ENCODE data around the gene ICAM4. TPM values are rescaled to one million over a fixed set of nuclear protein-coding genes. Genes with fewer than 3 reads are reported as not detected.
A peak's percentile ranks its signal among the peaks of the same experiment; 100 is the strongest.

Gene ICAM4
- polyA plus RNA-seq, 1 of the 3 experiments (the other 2 are of a cell fraction): 0.05 TPM

GRCh38 chr19:10316229-10317044, 29.7 kb downstream of the ICAM4 start:
- peak overlapping the region; percentile 37 to 85 for H3K27ac ChIP-seq (ENCODE audit: low read depth in 2 of 2, low read length in 1 of 2)
- peaks cover 6% of the 10 kb centered on the region for H3F3A ChIP-seq (replicated peaks; ENCODE audit: insufficient read depth)
- no peak for TF ChIP-seq RFX5 (IDR thresholded peaks at IDR 0.05; ENCODE audit: low read length)
- TF ChIP-seq GABPA (IDR thresholded peaks at IDR 0.05; ENCODE audit: low read depth): no peak
- no peak for TF ChIP-seq USF2 (IDR thresholded peaks at IDR 0.05; ENCODE audit: borderline replicate concordance, low read depth, low read length)
- no peak for TF ChIP-seq YY1 (IDR thresholded peaks at IDR 0.05; ENCODE audit: low read depth)
- TF ChIP-seq POLR2AphosphoS5 (IDR thresholded peaks at IDR 0.05; ENCODE audit: low read depth, low read length): no peak
- TF ChIP-seq MAX (IDR thresholded peaks at IDR 0.05; ENCODE audit: low read depth): no peak
- peaks cover 4 to 28% of the 10 kb centered on the region in 2 experiments for H3K36me3 ChIP-seq (replicated peaks in 1 of 2; ENCODE audit: control insufficient read depth in 1 of 2, insufficient read depth in 2 of 2, low read length in 1 of 2)
- H3K9ac ChIP-seq: peak overlapping the region; percentile 68; the same call in 1 of the 2 replicates
- ChIA-PET CTCF (interaction anchor here (0.9 to 3.2 kb wide), 7 partner anchors 14 to 74 kb away, joined by 3 to 16 read pairs (median 3); partner anchors contain the start of gene ICAM1), POLR2A (interaction anchor here (0.8 to 1.4 kb wide), 4 partner anchors 9 to 64 kb away, joined by 3 to 8 read pairs (median 4); partner anchors contain the start of genes ICAM1, RAVER1 and TYK2)
- H3K9me3 ChIP-seq: no peaks in the 10 kb centered on the region
- 47% methylated on average over 13 of the region's 19 CpGs for WGBS (ENCODE audit: low lambda C conversion rate)
- peak overlapping the region; percentile 87; the same call in 1 of the 2 replicates for H3K4me2 ChIP-seq
- H3K9me2 ChIP-seq: no peaks in the 10 kb centered on the region
- H3K4me1 ChIP-seq (ENCODE audit: control insufficient read depth in 1 of 2, insufficient read depth in 2 of 2, low read depth in 1 of 2, low read length in 1 of 2): peaks cover 0 to 17% of the 10 kb centered on the region in 2 experiments; a peak in 1 of 4 replicates
- no peaks in the 10 kb centered on the region for H4K20me1 ChIP-seq (ENCODE audit: insufficient read depth)
- peak; percentile 88 for DNase-seq
- H3K4me3 ChIP-seq (ENCODE audit: low read depth in 2 of 2, low read length in 1 of 2): peak overlapping the region; percentile 73 to 79; a peak in 3 of 4 replicates
- peaks cover 12% of the 10 kb centered on the region; the same call in 1 of the 2 replicates for H3K79me2 ChIP-seq (ENCODE audit: insufficient read depth)
- H2AFZ ChIP-seq (ENCODE audit: low read depth): peak overlapping the region; percentile 86; the same call in 1 of the 2 replicates
- H3K27me3 ChIP-seq (ENCODE audit: insufficient read depth): no peaks in the 10 kb centered on the region

- Histone ChIP-seq H3K9ac (no peak overlapping the region), H3F3A (replicated peaks; ENCODE audit: insufficient read depth) (peaks cover 6% of the 10 kb centered on the region), H3K27ac (ENCODE audit: low read depth in 2 of 2, low read length in 1 of 2) (peak overlapping the region in 1 of 2 experiments; percentile 85; a peak in 2 of 4 replicates), H3K4me2 (no peak overlapping the region), H4K20me1 (ENCODE audit: insufficient read depth) (no peaks in the 10 kb centered on the region), H3K9me3 (no peaks in the 10 kb centered on the region), H3K4me3 (ENCODE audit: low read depth in 2 of 2, low read length in 1 of 2) (no peak overlapping the region), H3K36me3 (replicated peaks in 1 of 2; ENCODE audit: control insufficient read depth in 1 of 2, insufficient read depth in 2 of 2, low read length in 1 of 2) (peaks cover 4 to 33% of the 10 kb centered on the region in 2 experiments), H3K79me2 (ENCODE audit: insufficient read depth) (peaks cover 12% of the 10 kb centered on the region; the same call in 1 of the 2 replicates), H2AFZ (ENCODE audit: low read depth) (no peak overlapping the region), H3K27me3 (ENCODE audit: insufficient read depth) (no peaks in the 10 kb centered on the region), H3K9me2 (no peaks in the 10 kb centered on the region), H3K4me1 (ENCODE audit: control insufficient read depth in 1 of 2, insufficient read depth in 2 of 2, low read depth in 1 of 2, low read length in 1 of 2) (peaks cover 0 to 17% of the 10 kb centered on the region in 2 experiments; a peak in 1 of 4 replicates)
- CTCF ChIA-PET: interaction anchor here (1.2 to 3.2 kb wide), 7 partner anchors 16 to 73 kb away, joined by 3 to 16 read pairs (median 3); partner anchors contain the start of genes ICAM1 and ICAM5
- 89% methylated on average over 19 of the region's 29 CpGs for WGBS (ENCODE audit: low lambda C conversion rate)
- POLR2A ChIA-PET: interaction anchor here (0.8 to 1.4 kb wide), 4 partner anchors 8 to 63 kb away, joined by 3 to 8 read pairs (median 4); partner anchors contain the start of genes ICAM1, RAVER1 and TYK2
- DNase-seq: no peak
- TF ChIP-seq RFX5 (IDR thresholded peaks at IDR 0.05; ENCODE audit: low read length) (no peak), TAF1 (IDR thresholded peaks at IDR 0.05; ENCODE audit: borderline replicate concordance, low read depth, low read length) (no peak), REST (IDR thresholded peaks at IDR 0.05; ENCODE audit: low read depth, low read length) (no peak), IRF3 (IDR thresholded peaks at IDR 0.05; ENCODE audit: low read depth, low read length) (no peak), CTCF (IDR thresholded peaks at IDR 0.05) (no peak), RCOR1 (IDR thresholded peaks at IDR 0.05; ENCODE audit: low read length) (no peak), RXRA (IDR thresholded peaks at IDR 0.05; ENCODE audit: borderline replicate concordance, low read depth) (no peak)
Measured at GRCh38 chr19:10317045-10317856, 30.5 kb downstream of the ICAM4 start.
